ENCODE data around the gene CDK19. TPM values are rescaled to one million over a fixed set of nuclear protein-coding genes. Genes with fewer than 3 reads are reported as not detected.

The CDK19 gene
- total and polyA plus RNA-seq, 10 of the 15 experiments (the other 5 are each of a cell fraction or from before 2014, with no cell fraction given) = 4.6 to 21.4 (median 12.4) TPM

- ChIA-PET RAD21 (ENCODE audit: unreplicated experiment) (no interaction called here), POLR2A (no interaction called here), SMC1A (ENCODE audit: uncharacterized antibody, unreplicated experiment) (interaction anchor here (0.6 kb wide), 1 partner anchor 32 kb away, joined by 3 read pairs; no protein-coding TSS in a partner anchor), CTCF (interaction anchor here (0.7 kb wide), 3 partner anchors 9 to 103 kb away, joined by 3 read pairs; no protein-coding TSS in a partner anchor)
- no peak for FAIRE-seq
- Histone ChIP-seq H4K20me1 (ENCODE audit: control insufficient read depth, insufficient read depth) (no peaks in the 10 kb centered on the region), H3K4me3 (no peak overlapping the region), H3K27me3 (replicated peaks in 1 of 2; ENCODE audit: control insufficient read depth in 2 of 2, insufficient read depth in 2 of 2, low read length in 1 of 2) (no peaks in the 10 kb centered on the region), H3K9me3 (replicated peaks; ENCODE audit: control insufficient read depth, insufficient read depth, low read length) (no peaks in the 10 kb centered on the region), H3K9ac (ENCODE audit: control insufficient read depth, insufficient read depth, low read length) (no peak overlapping the region), H3K27ac (ENCODE audit: control insufficient read depth, insufficient read depth) (no peak overlapping the region), H3K4me2 (ENCODE audit: control insufficient read depth, insufficient read depth) (no peak overlapping the region), H2AFZ (ENCODE audit: control insufficient read depth, low read depth, low read length) (no peak overlapping the region), H3K4me1 (ENCODE audit: control insufficient read depth, insufficient read depth, low read length) (no peaks in the 10 kb centered on the region), H3K36me3 (ENCODE audit: control insufficient read depth in 2 of 2, insufficient read depth in 2 of 2, low read length in 1 of 2) (no peaks in the 10 kb centered on the region), H3K79me2 (ENCODE audit: control insufficient read depth, insufficient read depth, low read length) (no peaks in the 10 kb centered on the region)
- in situ Hi-C loops (cut with MboI) = no loop called here
- intact Hi-C loops (cut with micrococcal nuclease; ENCODE audit: unreplicated experiment) = no loop called here
- no TSS peak for BruUV-seq (replicated peaks)
- no peak for ATAC-seq
- WGBS (ENCODE audit: insufficient coverage, insufficient replicate concordance, low lambda C conversion rate, missing lambda C conversion rate) = 95% methylated on average over 3 of the region's 3 CpGs
- DNase-seq (ENCODE audit: low read depth, low spot score) = no peak
- no peak for TF ChIP-seq MTA3 (IDR thresholded peaks at IDR 0.05; ENCODE audit: borderline replicate concordance, low read length)
- TF ChIP-seq HSF1 (IDR thresholded peaks at IDR 0.05; ENCODE audit: low read depth, low read length) = no peak
- no peak for TF ChIP-seq NR2F1 (conservative IDR thresholded peaks at IDR 0.05)
- TF ChIP-seq GATAD2B (conservative IDR thresholded peaks at IDR 0.05; ENCODE audit: low read depth) = no peak
- no peak for TF ChIP-seq EED (IDR thresholded peaks at IDR 0.05; ENCODE audit: low read depth)
- no peak for TF ChIP-seq CBX5 (IDR thresholded peaks at IDR 0.05; ENCODE audit: low read depth)
- no peak for TF ChIP-seq E4F1 (IDR thresholded peaks at IDR 0.05; ENCODE audit: borderline replicate concordance, partially characterized antibody)
Observed at GRCh38 chr6:110723017-110723416, 92.3 kb downstream of the CDK19 start.

All from GM12878 (cell line).